Pulmonary artery endothelial cell (primary cell): ENCODE data around the gene IFNK. TPM values are rescaled to one million over a fixed set of nuclear protein-coding genes. Genes with fewer than 3 reads are reported as not detected.
A peak's percentile ranks its signal among the peaks of the same experiment; 100 is the strongest.
"Not testable (repeated sequence)": the region's sequence is repeated elsewhere in the genome, so short reads cannot be mapped to it uniquely, and the experiment has no call there.

Experiments
- DNase-seq: peaks from one replicate; pipeline ENCODE4 v3.0.0-alpha.2; 2011; ENCODE audit warnings: low read depth, low spot score
- total RNA-seq: library from RNA; depleted of rRNA; stranded (reverse); fragments of >200 nt; gene quantifications from 2 replicates; pipeline ENCODE4 v1.2.3, GENCODE V29; 2014

The IFNK gene
- not detected in 2 replicates for total RNA-seq

GRCh38 chr9:27524236-27524635 lies at the start of gene IFNK:
Gene IFNK (plus strand): TSS chr9:27524290. CDS start chr9:27524337, 47 bp downstream.
- no peak for DNase-seq

GRCh38 chr9:27474305-27474704 lies 49.8 kb upstream of the IFNK start:
- DNase-seq = no peak

- DNase-seq = no peak
Measured at GRCh38 chr9:27475057-27475595, 49.0 kb upstream of the IFNK start.

- DNase-seq = no peak
Measured at GRCh38 chr9:27476870-27477515, 47.1 kb upstream of the IFNK start.

GRCh38 chr9:27478322-27478721 lies 45.8 kb upstream of the IFNK start:
- DNase-seq = no peak

GRCh38 chr9:27482709-27483108 lies 41.4 kb upstream of the IFNK start:
- DNase-seq = no peak

GRCh38 chr9:27483576-27483975 lies 40.5 kb upstream of the IFNK start:
- DNase-seq = no peak

GRCh38 chr9:27485158-27485557 lies 38.9 kb upstream of the IFNK start:
- DNase-seq = no peak

GRCh38 chr9:27487128-27487640 lies 36.9 kb upstream of the IFNK start:
- DNase-seq = no peak

GRCh38 chr9:27487927-27488326 lies 36.2 kb upstream of the IFNK start:
- DNase-seq = no peak

- no peak for DNase-seq
Measured at GRCh38 chr9:27489087-27489876, 34.8 kb upstream of the IFNK start.

- no peak for DNase-seq
Measured at GRCh38 chr9:27491154-27491553, 32.9 kb upstream of the IFNK start.

GRCh38 chr9:27495480-27496134 lies 28.5 kb upstream of the IFNK start:
- no peak for DNase-seq

GRCh38 chr9:27496135-27496504 lies 28.0 kb upstream of the IFNK start:
- DNase-seq = no peak

- no peak for DNase-seq
Measured at GRCh38 chr9:27497883-27498417, 26.1 kb upstream of the IFNK start.

- DNase-seq = peak; percentile 10
Measured at GRCh38 chr9:27499451-27499850, 24.6 kb upstream of the IFNK start.

GRCh38 chr9:27500902-27501301 lies 23.2 kb upstream of the IFNK start:
- not testable (repeated sequence) for DNase-seq

- no peak for DNase-seq
Measured at GRCh38 chr9:27503623-27504022, 20.5 kb upstream of the IFNK start.

GRCh38 chr9:27504259-27504658 lies 19.8 kb upstream of the IFNK start:
- DNase-seq = no peak

- no peak for DNase-seq
Measured at GRCh38 chr9:27505744-27506161, 18.3 kb upstream of the IFNK start.

- DNase-seq = no peak
Measured at GRCh38 chr9:27506981-27507380, 17.1 kb upstream of the IFNK start.

- no peak for DNase-seq
Measured at GRCh38 chr9:27510780-27511179, 13.3 kb upstream of the IFNK start.
